ENCODE measurements around the gene CYB561D1.

The CYB561D1 gene

GRCh38 chr1:109516872-109517271 lies 23.0 kb downstream of the CYB561D1 start (continued):
- TF ChIP-seq REST (tag by site-specific recombination; IDR thresholded peaks at IDR 0.05) (no peak), ZNF416 (tag by site-specific recombination; IDR thresholded peaks at IDR 0.05) (no peak), SCRT2 (tag by site-specific recombination; IDR thresholded peaks at IDR 0.05) (no peak), ZBTB6 (tag by site-specific recombination; IDR thresholded peaks at IDR 0.05) (no peak), HOXD13 (CRISPR knock-in tag; IDR thresholded peaks at IDR 0.05; ENCODE audit: borderline replicate concordance) (no peak), GFI1B (tag by site-specific recombination; IDR thresholded peaks at IDR 0.05) (no peak)
- TF ChIP-seq, protein P1, sequence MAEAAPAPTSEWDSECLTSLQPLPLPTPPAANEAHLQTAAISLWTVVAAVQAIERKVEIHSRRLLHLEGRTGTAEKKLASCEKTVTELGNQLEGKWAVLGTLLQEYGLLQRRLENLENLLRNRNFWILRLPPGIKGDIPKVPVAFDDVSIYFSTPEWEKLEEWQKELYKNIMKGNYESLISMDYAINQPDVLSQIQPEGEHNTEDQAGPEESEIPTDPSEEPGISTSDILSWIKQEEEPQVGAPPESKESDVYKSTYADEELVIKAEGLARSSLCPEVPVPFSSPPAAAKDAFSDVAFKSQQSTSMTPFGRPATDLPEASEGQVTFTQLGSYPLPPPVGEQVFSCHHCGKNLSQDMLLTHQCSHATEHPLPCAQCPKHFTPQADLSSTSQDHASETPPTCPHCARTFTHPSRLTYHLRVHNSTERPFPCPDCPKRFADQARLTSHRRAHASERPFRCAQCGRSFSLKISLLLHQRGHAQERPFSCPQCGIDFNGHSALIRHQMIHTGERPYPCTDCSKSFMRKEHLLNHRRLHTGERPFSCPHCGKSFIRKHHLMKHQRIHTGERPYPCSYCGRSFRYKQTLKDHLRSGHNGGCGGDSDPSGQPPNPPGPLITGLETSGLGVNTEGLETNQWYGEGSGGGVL (tag by site-specific recombination; IDR thresholded peaks at IDR 0.05), result no peak

GRCh38 chr1:109517337-109517736 lies 23.4 kb downstream of the CYB561D1 start:
- POLR2A ChIA-PET, result no interaction called here
- H3K4me1 ChIP-seq (ENCODE audit: control insufficient read depth, insufficient read depth, low read length), result no peaks in the 10 kb centered on the region
- no peaks in the 10 kb centered on the region for H3K9me3 ChIP-seq (ENCODE audit: control insufficient read depth, insufficient read depth, low read depth, low read length)
- no peak for TF ChIP-seq ZNF148 (tag by site-specific recombination; IDR thresholded peaks at IDR 0.05; ENCODE audit: borderline replicate concordance)
- no peak for TF ChIP-seq ZNF645 (tag by site-specific recombination; IDR thresholded peaks at IDR 0.05)
- no peak overlapping the region for H3K27ac ChIP-seq (ENCODE audit: extremely low read depth, low read depth, low read length)
- CTCF ChIA-PET, result interaction anchor here (18.0 to 36.3 kb wide), 2 partner anchors 15 to 23 kb away, joined by 303 to 1152 read pairs; partner anchors contain the start of genes CYB561D1 and GPR61
- no peak overlapping the region for H3K4me3 ChIP-seq (ENCODE audit: low read depth, low read length)
- H3K36me3 ChIP-seq (ENCODE audit: control insufficient read depth in 2 of 2, insufficient read depth in 1 of 2, low read length in 2 of 2), result no peaks in the 10 kb centered on the region

GRCh38 chr1:109521002-109521951 lies 27.4 kb downstream of the CYB561D1 start:
- CTCF ChIA-PET, result interaction anchor here (0.6 to 36.3 kb wide), 5 partner anchors 11 to 31 kb away, joined by 3 to 1152 read pairs (median 32); partner anchors contain the start of genes CYB561D1 and GPR61
- POLR2A ChIA-PET, result no interaction called here
- H3K36me3 ChIP-seq (ENCODE audit: control insufficient read depth in 2 of 2, insufficient read depth in 1 of 2, low read length in 2 of 2), result no peaks in the 10 kb centered on the region

More at GRCh38 chr1:109521002-109521951, 27.4 kb downstream of the CYB561D1 start:
- TF ChIP-seq ZBTB48 (tag by site-specific recombination; IDR thresholded peaks at IDR 0.05) (0 out of 2 replicates have a peak, but pooled peaks have one; percentile 30), ZNF335 (tag by site-specific recombination; conservative IDR thresholded peaks at IDR 0.05) (no peak)
- Histone ChIP-seq H3K27ac (ENCODE audit: extremely low read depth, low read depth, low read length) (no peak overlapping the region), H3K4me1 (ENCODE audit: control insufficient read depth, insufficient read depth, low read length) (no peaks in the 10 kb centered on the region), H3K9me3 (ENCODE audit: control insufficient read depth, insufficient read depth, low read depth, low read length) (no peaks in the 10 kb centered on the region), H3K4me3 (ENCODE audit: low read depth, low read length) (no peak overlapping the region)

Measured in HEK293 (cell line).